Mesendoderm (in vitro differentiated cells): Measurements from ENCODE around the gene ZFTA.

ENCODE experiments used
- DNase-seq: peaks from one replicate; pipeline ENCODE4 v3.0.0; 2013
- H2AK5ac ChIP-seq: 2 replicates; pipeline ENCODE4 v1.6.1; 2013; ENCODE audit warnings: low read length, inconsistent platforms
- H2BK120ac ChIP-seq: 2 replicates; pipeline ENCODE4 v1.6.1; 2013; ENCODE audit warnings: low read depth, mild to moderate bottlenecking, low read length, moderate library complexity, mixed read lengths
- H2BK15ac ChIP-seq: replicated peaks from 2 replicates; pipeline ENCODE4 v1.6.1; 2013; ENCODE audit warnings: low read depth, mild to moderate bottlenecking, moderate library complexity
- H2BK5ac ChIP-seq: 2 replicates; pipeline ENCODE4 v1.6.1; 2013; ENCODE audit warnings: low read length, inconsistent platforms
- H3K18ac ChIP-seq: 2 replicates; pipeline ENCODE4 v1.6.1; 2013; ENCODE audit warnings: mild to moderate bottlenecking, low read length, mixed read lengths
- H3K23ac ChIP-seq: one replicate; pipeline ENCODE4 v1.6.1; 2013; ENCODE audit warnings: low read length
- H3K27ac ChIP-seq: 2 replicates; pipeline ENCODE4 v1.5.1; 2013; ENCODE audit warnings: low read depth, mild to moderate bottlenecking, inconsistent platforms, low read length, moderate library complexity
- H3K27me3 ChIP-seq: 2 replicates; pipeline ENCODE4 v1.6.1; 2013; ENCODE audit warnings: low read length, control low read depth, mild to moderate bottlenecking, inconsistent platforms; ENCODE audit not compliant: insufficient read depth, poor library complexity
- H3K36me3 ChIP-seq: 2 replicates; pipeline ENCODE4 v1.6.1; 2013; ENCODE audit warnings: low read length, inconsistent platforms; ENCODE audit not compliant: control insufficient read depth, insufficient read depth
- H3K4ac ChIP-seq: one replicate; pipeline ENCODE4 v1.6.1; 2013; ENCODE audit warnings: low read depth, mild to moderate bottlenecking, low read length, moderate library complexity
- H3K4me1 ChIP-seq: 2 replicates; pipeline ENCODE4 v1.6.1; 2013; ENCODE audit warnings: low read depth, low read length, inconsistent platforms; ENCODE audit not compliant: control insufficient read depth
- H3K4me2 ChIP-seq: 2 replicates; pipeline ENCODE4 v1.6.1; 2013; ENCODE audit warnings: low read length
- H3K4me3 ChIP-seq: 2 replicates; pipeline ENCODE4 v1.5.1; 2013; ENCODE audit warnings: mild to moderate bottlenecking, low read length
- H3K56ac ChIP-seq: one replicate; pipeline ENCODE4 v1.6.1; 2013; ENCODE audit warnings: low read length
- H3K79me1 ChIP-seq: 2 replicates; pipeline ENCODE4 v1.6.1; 2013; ENCODE audit warnings: low read length, inconsistent platforms
- H3K79me2 ChIP-seq: 2 replicates; pipeline ENCODE4 v1.6.1; 2013; ENCODE audit warnings: mild to moderate bottlenecking, low read length; ENCODE audit not compliant: control insufficient read depth, insufficient read depth
- H3K9ac ChIP-seq: 2 replicates; pipeline ENCODE4 v1.6.1; 2013; ENCODE audit warnings: low read length, inconsistent platforms
- H4K5ac ChIP-seq: one replicate; pipeline ENCODE4 v1.6.1; 2013; ENCODE audit warnings: low read length
- H4K8ac ChIP-seq: one replicate; pipeline ENCODE4 v1.6.1; 2013; ENCODE audit warnings: low read depth, mild to moderate bottlenecking, control low read depth, low read length, moderate library complexity
- WGBS: extraction: QIAGEN DNeasy Blood & Tissue Kit; methylation state at CpG from one replicate; pipeline ENCODE4 v1.1.7; 2013; ENCODE audit warnings: low lambda C conversion rate, missing lambda C conversion rate; ENCODE audit not compliant: insufficient coverage; ENCODE audit errors: extremely low coverage; 5-methylcytosine and 5-hydroxymethylcytosine counted together

ZFTA gene

DNA sequence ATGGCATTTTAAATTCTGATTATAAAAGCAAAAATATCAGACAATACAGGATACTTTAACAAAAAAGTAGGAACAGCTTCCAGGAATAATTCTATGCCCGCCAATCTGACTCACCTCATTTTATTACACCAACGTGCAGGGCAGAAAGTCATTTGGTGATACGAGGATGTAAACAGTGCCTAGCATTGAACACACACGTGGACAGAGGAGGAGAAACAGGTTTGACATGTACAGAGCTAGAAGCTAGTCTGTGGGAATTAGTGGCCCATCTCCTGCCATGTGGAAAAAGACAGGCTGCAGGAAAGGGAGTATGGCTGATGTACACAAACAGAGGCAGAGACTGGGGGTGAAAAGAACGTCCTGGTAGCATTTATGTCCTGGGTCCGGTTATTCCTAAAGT lies 35.7 kb upstream of the ZFTA start:
- Histone ChIP-seq H2BK120ac (no peak overlapping the region), H4K5ac (no peak overlapping the region), H3K23ac (no peak overlapping the region), H3K4me1 (no peaks in the 10 kb centered on the region), H2AK5ac (no peak overlapping the region), H3K4ac (no peak overlapping the region), H4K8ac (no peak overlapping the region), H2BK5ac (no peak overlapping the region), H3K36me3 (no peaks in the 10 kb centered on the region), H3K9ac (no peak overlapping the region), H3K18ac (no peak overlapping the region), H3K27ac (no peak overlapping the region), H3K79me1 (no peaks in the 10 kb centered on the region), H2BK15ac (no peak overlapping the region), H3K4me2 (no peak overlapping the region), H3K27me3 (no peaks in the 10 kb centered on the region), H3K56ac (no peak overlapping the region), H3K79me2 (no peaks in the 10 kb centered on the region), H3K4me3 (no peak overlapping the region)
- DNase-seq: no peak
- no CpG with 5 or more reads among the region's 6 CpGs for WGBS

- Histone ChIP-seq H3K27ac (no peak overlapping the region), H3K4ac (no peak overlapping the region), H3K27me3 (no peaks in the 10 kb centered on the region), H3K4me2 (no peak overlapping the region), H3K4me1 (no peaks in the 10 kb centered on the region), H3K79me1 (no peaks in the 10 kb centered on the region), H3K23ac (no peak overlapping the region), H4K5ac (no peak overlapping the region), H3K36me3 (no peaks in the 10 kb centered on the region), H2BK120ac (no peak overlapping the region), H3K4me3 (no peak overlapping the region), H3K18ac (no peak overlapping the region), H4K8ac (no peak overlapping the region), H2BK15ac (no peak overlapping the region), H2AK5ac (no peak overlapping the region), H3K79me2 (no peaks in the 10 kb centered on the region), H3K56ac (no peak overlapping the region), H3K9ac (no peak overlapping the region), H2BK5ac (no peak overlapping the region)
- whole genome bisulfite sequencing: no CpG with 5 or more reads among the region's 10 CpGs
- peak; percentile 81 for DNase-seq
These were observed 34.3 kb upstream of the ZFTA start for GRCh38 chr11:63802637-63803414.

DNA sequence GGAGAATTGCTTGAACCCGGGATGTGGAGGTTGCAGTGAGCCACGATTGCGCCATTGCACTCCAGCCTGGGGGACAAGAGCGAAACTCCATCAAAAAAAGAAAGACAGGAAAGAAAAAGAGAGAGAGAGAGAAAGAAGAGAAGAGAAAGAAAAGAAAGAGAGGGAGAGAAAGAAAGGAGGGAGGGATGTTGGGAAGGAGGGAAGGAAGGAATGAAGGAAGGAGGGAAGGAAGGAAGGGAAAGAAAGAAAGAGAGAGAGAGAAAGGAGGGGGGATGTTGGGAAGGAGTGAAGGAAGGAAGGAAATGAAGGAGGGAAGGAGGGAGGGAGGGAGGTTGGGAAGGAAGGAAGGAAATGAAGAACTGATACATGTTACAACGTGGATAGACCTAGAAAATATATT lies 32.3 kb upstream of the ZFTA start:
- Histone ChIP-seq H2AK5ac (no peak overlapping the region), H3K4me1 (no peaks in the 10 kb centered on the region), H3K27me3 (no peaks in the 10 kb centered on the region), H3K4me2 (no peak overlapping the region), H3K36me3 (no peaks in the 10 kb centered on the region), H4K5ac (no peak overlapping the region), H4K8ac (no peak overlapping the region), H3K9ac (no peak overlapping the region), H3K56ac (no peak overlapping the region), H2BK5ac (no peak overlapping the region), H3K27ac (no peak overlapping the region), H2BK15ac (no peak overlapping the region), H3K18ac (no peak overlapping the region), H3K4me3 (no peak overlapping the region), H3K23ac (no peak overlapping the region), H2BK120ac (no peak overlapping the region), H3K4ac (no peak overlapping the region), H3K79me1 (no peaks in the 10 kb centered on the region), H3K79me2 (no peaks in the 10 kb centered on the region)
- no CpG with 5 or more reads among the region's 5 CpGs for WGBS
- DNase-seq: no peak

GRCh38 chr11:63795066-63795465 lies 26.5 kb upstream of the ZFTA start:
- Histone ChIP-seq H2BK15ac (no peak overlapping the region), H3K9ac (no peak overlapping the region), H3K36me3 (no peaks in the 10 kb centered on the region), H2AK5ac (no peak overlapping the region), H3K27me3 (no peaks in the 10 kb centered on the region), H3K4me3 (no peak overlapping the region), H3K27ac (no peak overlapping the region), H3K18ac (no peak overlapping the region), H3K79me2 (no peaks in the 10 kb centered on the region), H2BK120ac (no peak overlapping the region), H3K4me1 (no peaks in the 10 kb centered on the region), H4K8ac (no peak overlapping the region), H3K56ac (no peak overlapping the region), H3K4ac (no peak overlapping the region), H2BK5ac (no peak overlapping the region), H3K23ac (no peak overlapping the region), H4K5ac (no peak overlapping the region), H3K79me1 (no peaks in the 10 kb centered on the region), H3K4me2 (no peak overlapping the region)
- DNase-seq: no peak
- WGBS: no CpG with 5 or more reads among the region's 11 CpGs

DNA sequence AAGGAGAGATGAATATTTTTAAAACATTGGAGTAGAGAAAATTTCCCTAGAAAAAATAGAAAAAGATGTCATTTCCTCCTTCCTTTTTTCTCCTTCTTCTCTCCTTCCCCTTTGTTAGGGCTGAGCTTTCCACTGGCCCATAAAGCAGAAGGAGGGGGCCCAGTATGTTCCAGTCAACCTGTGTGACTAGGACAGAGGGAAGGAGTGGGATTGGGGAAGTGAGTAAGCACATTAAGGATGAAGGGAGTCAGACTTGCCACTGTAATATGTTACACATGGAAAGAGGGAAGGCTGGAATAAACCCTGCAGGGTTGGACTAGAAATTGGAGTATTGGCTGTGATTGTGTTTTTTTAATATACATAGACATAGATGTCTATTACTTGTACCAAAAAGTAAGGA lies 24.6 kb upstream of the ZFTA start:
- Histone ChIP-seq H3K4ac (no peak overlapping the region), H3K36me3 (no peaks in the 10 kb centered on the region), H3K27ac (no peak overlapping the region), H3K18ac (no peak overlapping the region), H3K4me3 (no peak overlapping the region), H4K5ac (no peak overlapping the region), H3K79me2 (no peaks in the 10 kb centered on the region), H3K4me1 (no peaks in the 10 kb centered on the region), H2BK5ac (no peak overlapping the region), H2BK15ac (no peak overlapping the region), H2BK120ac (no peak overlapping the region), H3K79me1 (no peaks in the 10 kb centered on the region), H3K4me2 (no peak overlapping the region), H3K56ac (no peak overlapping the region), H4K8ac (no peak overlapping the region), H3K23ac (no peak overlapping the region), H3K27me3 (no peaks in the 10 kb centered on the region), H3K9ac (no peak overlapping the region), H2AK5ac (no peak overlapping the region)
- no peak for DNase-seq
